GM12873 (cell line): ENCODE results near the gene CNIH2.

Experiments
- CTCF ChIP-seq: IDR thresholded peaks from 2 replicates; pipeline ENCODE4 v1.5.1; 2012; ENCODE audit warnings: low read depth, mild to moderate bottlenecking, moderate library complexity, low read length, control low read depth; ENCODE audit not compliant: insufficient read depth; ENCODE audit errors: missing control alignments

Gene CNIH2

DNA sequence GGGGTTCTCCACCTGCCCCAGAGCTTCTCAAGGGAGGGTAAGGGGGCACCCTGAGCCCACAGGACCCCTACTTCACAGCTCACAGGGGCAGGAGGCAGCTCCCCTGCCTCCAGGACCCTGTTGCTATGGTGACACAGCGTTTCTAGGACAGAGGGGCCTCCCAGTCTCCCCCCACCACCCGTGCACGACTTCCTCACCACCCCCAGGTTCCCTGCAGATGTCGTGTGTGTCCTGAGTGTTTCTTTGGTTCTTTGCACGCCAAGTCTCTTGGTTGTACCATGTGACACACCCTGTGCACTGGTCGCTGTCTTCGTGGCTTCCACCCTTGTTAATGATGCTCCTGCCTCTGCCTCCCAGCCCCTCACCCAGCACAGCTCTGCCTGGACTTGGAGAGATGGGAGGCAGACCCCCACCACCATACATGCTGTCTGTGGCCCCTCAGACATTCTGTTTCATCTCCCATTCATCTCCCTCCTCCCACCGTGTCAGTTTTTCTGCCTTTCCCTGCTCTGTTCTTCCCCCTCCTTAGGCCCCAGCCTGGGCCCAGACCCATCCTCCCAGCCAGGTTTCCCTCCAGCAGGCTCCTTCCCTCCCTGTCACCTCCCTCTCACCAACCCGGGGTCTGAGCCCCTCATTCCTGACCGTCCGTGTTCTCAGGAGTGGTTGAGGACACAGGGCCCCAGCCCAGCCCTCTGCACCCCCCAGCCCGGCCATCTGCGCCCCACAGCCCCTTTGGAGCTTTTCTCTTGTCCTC, 34.0 kb upstream of the CNIH2 start:
- TF ChIP-seq CTCF: no peak

DNA sequence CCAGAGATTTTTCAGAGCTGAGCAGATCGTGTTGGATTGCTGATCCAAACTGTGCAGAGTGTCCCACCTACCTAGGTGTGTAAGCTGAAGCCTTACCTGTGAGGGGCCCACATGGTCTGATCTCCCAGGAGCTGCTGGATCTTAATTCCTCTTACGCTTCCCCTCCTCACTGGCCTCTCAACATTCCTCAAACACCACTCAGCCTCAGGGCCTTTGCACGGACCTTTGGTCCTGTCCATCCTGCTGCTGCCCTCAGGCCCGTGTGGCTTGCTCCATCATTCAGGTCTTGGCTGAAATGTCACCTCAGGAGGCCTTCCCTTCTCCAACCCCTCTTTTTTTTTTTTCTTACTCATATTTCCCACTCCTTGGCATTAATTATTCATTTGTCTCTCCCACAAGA, 30.7 kb upstream of the CNIH2 start:
- TF ChIP-seq CTCF: no peak

DNA sequence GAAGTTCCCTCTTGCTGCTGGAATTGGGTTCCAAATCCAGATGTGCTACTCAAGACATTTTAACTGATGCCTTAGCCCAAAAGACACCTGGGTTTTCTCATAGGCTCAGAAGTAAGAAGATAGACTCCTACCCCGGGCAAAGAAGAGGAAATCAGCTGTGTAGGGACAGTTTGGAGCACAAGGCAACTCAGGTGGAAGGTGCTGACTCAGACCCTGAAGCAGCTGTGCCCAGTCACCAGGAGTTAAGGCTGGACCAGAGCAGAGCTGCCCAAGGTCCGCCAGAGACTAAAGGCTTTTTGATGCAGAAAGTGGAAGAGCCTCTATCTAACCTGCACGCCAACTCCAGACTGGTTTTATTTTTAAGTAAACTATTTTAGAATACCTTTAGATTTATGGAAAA, 30.2 kb upstream of the CNIH2 start:
- no peak for TF ChIP-seq CTCF

GRCh38 chr11:66248903-66249302, 29.1 kb upstream of the CNIH2 start:
- TF ChIP-seq CTCF: no peak

DNA sequence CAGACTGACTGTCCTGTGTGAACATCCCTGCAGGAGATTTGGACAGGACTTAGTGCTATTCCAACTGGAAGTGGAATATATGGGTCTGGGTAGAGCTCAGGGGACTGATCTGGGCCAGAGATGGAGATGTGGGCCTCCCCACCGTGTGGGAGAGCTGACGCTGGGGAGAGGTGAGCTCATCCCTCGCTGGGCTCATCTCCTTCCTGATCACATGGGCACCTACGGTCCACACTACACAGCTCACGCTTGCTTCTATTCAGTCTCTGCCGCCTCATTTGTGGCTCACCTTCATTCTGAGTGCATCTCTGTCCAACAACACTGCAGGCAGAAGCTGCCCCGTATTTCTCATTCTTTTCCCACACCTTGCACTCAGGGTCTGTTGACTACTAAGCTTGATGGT, 26.2 kb upstream of the CNIH2 start:
- no peak for TF ChIP-seq CTCF

GRCh38 chr11:66258473-66258893, 19.5 kb upstream of the CNIH2 start:
- no peak for TF ChIP-seq CTCF

DNA sequence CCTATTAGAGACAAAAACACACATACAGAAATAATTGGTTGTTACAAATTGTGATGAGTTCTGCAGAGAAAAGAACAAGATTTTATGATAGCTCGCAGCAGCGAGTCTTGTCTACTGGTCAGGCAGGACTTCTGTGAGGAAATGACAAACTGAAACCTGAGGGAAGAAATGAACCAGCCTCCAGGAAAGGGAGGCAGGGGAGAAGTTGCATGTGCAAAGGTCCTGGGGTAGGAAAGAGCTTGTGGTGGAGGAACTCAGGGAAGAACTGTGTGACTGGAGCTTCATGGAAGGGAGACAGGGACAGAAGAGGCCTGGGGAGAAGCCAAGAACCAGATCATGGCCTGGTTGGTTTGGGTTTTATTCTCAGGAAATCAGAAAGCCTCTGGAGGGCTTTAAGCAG, 18.8 kb upstream of the CNIH2 start:
- no peak for TF ChIP-seq CTCF
